H9 (cell line): ENCODE measurements around the gene PKMYT1. TPM values are rescaled to one million over a fixed set of nuclear protein-coding genes. Genes with fewer than 3 reads are reported as not detected.

Experiments
- DNase-seq: peaks from one replicate; pipeline ENCODE4 v3.0.0-alpha.2; 2017
- H2AFZ ChIP-seq: one replicate; pipeline ENCODE4 v1.6.1; 2013; ENCODE audit warnings: mild to moderate bottlenecking, low read length, control low read depth, moderate library complexity
- H2AK5ac ChIP-seq: 2 replicates; pipeline ENCODE4 v1.6.1; 2013; ENCODE audit warnings: low read length, control low read depth, mixed read lengths; ENCODE audit not compliant: insufficient read length
- H2BK120ac ChIP-seq: one replicate; pipeline ENCODE4 v1.6.1; 2013; ENCODE audit warnings: low read depth, mild to moderate bottlenecking, low read length, control low read depth, inconsistent platforms; ENCODE audit not compliant: poor library complexity, severe bottlenecking
- H2BK12ac ChIP-seq: 2 replicates; pipeline ENCODE4 v1.6.1; 2013; ENCODE audit warnings: low read length, control low read depth, mixed read lengths, low read depth; ENCODE audit not compliant: insufficient read length
- H2BK15ac ChIP-seq: 2 replicates; pipeline ENCODE4 v1.6.1; 2013; ENCODE audit warnings: low read depth, low read length, control low read depth
- H2BK20ac ChIP-seq: one replicate; pipeline ENCODE4 v1.6.1; 2013; ENCODE audit warnings: low read depth, mild to moderate bottlenecking, low read length, control low read depth, inconsistent platforms; ENCODE audit not compliant: poor library complexity, severe bottlenecking
- H2BK5ac ChIP-seq: 2 replicates; pipeline ENCODE4 v1.6.1; 2013; ENCODE audit warnings: low read length, control low read depth, mixed read lengths; ENCODE audit not compliant: insufficient read length
- H3K14ac ChIP-seq: 2 replicates; pipeline ENCODE4 v1.6.1; 2013; ENCODE audit warnings: low read length, control low read depth; ENCODE audit not compliant: insufficient read depth
- H3K18ac ChIP-seq: 2 replicates; pipeline ENCODE4 v1.6.1; 2013; ENCODE audit warnings: low read depth, mild to moderate bottlenecking, mixed read lengths, low read length, control low read depth; ENCODE audit not compliant: insufficient read length
- H3K23ac ChIP-seq: 2 replicates; pipeline ENCODE4 v1.6.1; 2013; ENCODE audit warnings: low read length, control low read depth, mixed read lengths, low read depth; ENCODE audit not compliant: insufficient read length
- H3K23me2 ChIP-seq: 2 replicates; pipeline ENCODE4 v1.6.1; 2013; ENCODE audit warnings: low read depth, mild to moderate bottlenecking, mixed read lengths, low read length, control low read depth; ENCODE audit not compliant: insufficient read length, poor library complexity, severe bottlenecking
- H3K27ac ChIP-seq: 2 replicates; pipeline ENCODE4 v1.5.1; 2013; ENCODE audit warnings: low read length, control low read depth, mixed read lengths, low read depth; ENCODE audit not compliant: insufficient read length
- H3K27me3 ChIP-seq: 2 replicates; pipeline ENCODE4 v1.6.1; 2013; ENCODE audit warnings: low read length, control low read depth, inconsistent platforms; ENCODE audit not compliant: insufficient read depth
- H3K4ac ChIP-seq: 2 replicates; pipeline ENCODE4 v1.6.1; 2013; ENCODE audit warnings: low read depth, mild to moderate bottlenecking, control low read depth, inconsistent platforms, low read length, moderate library complexity
- H3K4me1 ChIP-seq: 2 replicates; pipeline ENCODE4 v1.6.1; 2013; ENCODE audit warnings: low read length, control low read depth, inconsistent platforms; ENCODE audit not compliant: insufficient read depth
- H3K4me2 ChIP-seq: 2 replicates; pipeline ENCODE4 v1.6.1; 2013; ENCODE audit warnings: low read length, control low read depth, mixed read lengths; ENCODE audit not compliant: insufficient read length, insufficient read depth
- H3K56ac ChIP-seq: 2 replicates; pipeline ENCODE4 v1.6.1; 2013; ENCODE audit warnings: low read depth, mild to moderate bottlenecking, mixed read lengths, low read length, control low read depth; ENCODE audit not compliant: insufficient read length
- H3K79me1 ChIP-seq: 2 replicates; pipeline ENCODE4 v1.6.1; 2013; ENCODE audit warnings: low read depth, mild to moderate bottlenecking, moderate library complexity, low read length, control low read depth, inconsistent platforms; ENCODE audit not compliant: insufficient read depth, poor library complexity, severe bottlenecking
- H3K79me2 ChIP-seq: 2 replicates; pipeline ENCODE4 v1.6.1; 2013; ENCODE audit warnings: low read length, control low read depth, inconsistent platforms; ENCODE audit not compliant: insufficient read depth
- H3K9ac ChIP-seq: 2 replicates; pipeline ENCODE4 v1.6.1; 2013; ENCODE audit warnings: low read length, control low read depth, mixed read lengths; ENCODE audit not compliant: insufficient read length; ENCODE audit errors: extremely low read depth
- H3K9me3 ChIP-seq: one replicate; pipeline ENCODE4 v1.6.1; 2013; ENCODE audit warnings: low read depth, low read length, inconsistent platforms; ENCODE audit not compliant: control insufficient read depth
- H3T11ph ChIP-seq: one replicate; pipeline ENCODE4 v1.6.1; 2013; ENCODE audit warnings: mild to moderate bottlenecking, low read length, control low read depth, inconsistent platforms
- H4K20me1 ChIP-seq: one replicate; pipeline ENCODE4 v1.6.1; 2013; ENCODE audit not compliant: control insufficient read depth, insufficient read length, insufficient read depth
- H4K5ac ChIP-seq: 2 replicates; pipeline ENCODE4 v1.6.1; 2013; ENCODE audit warnings: low read depth, mild to moderate bottlenecking, mixed read lengths, low read length, control low read depth; ENCODE audit not compliant: insufficient read length
- H4K8ac ChIP-seq: replicated peaks from 2 replicates; pipeline ENCODE4 v1.6.1; 2013; ENCODE audit warnings: low read length, control low read depth, mixed read lengths, low read depth; ENCODE audit not compliant: insufficient read length
- H4K91ac ChIP-seq: 2 replicates; pipeline ENCODE4 v1.6.1; 2013; ENCODE audit warnings: low read depth, mild to moderate bottlenecking, moderate library complexity, mixed read lengths, low read length, control low read depth; ENCODE audit not compliant: insufficient read length
- H3K27ac Mint-ChIP-seq, 3 experiments: 2 replicates in 2 of 3; 3 replicates in 1 of 3; pipeline ENCODE4 v1.8.0; 2020 to 2021; ENCODE audit warnings: mixed read lengths in 3 of 3, mild to moderate bottlenecking in 1 of 3, moderate library complexity in 1 of 3
- H3K27me3 Mint-ChIP-seq: 2 replicates; pipeline ENCODE4 v1.8.0; 2021; ENCODE audit warnings: low read depth, mild to moderate bottlenecking, moderate library complexity, mixed read lengths
- H3K36me3 Mint-ChIP-seq, 3 experiments: 2 replicates in 2 of 3; 3 replicates in 1 of 3; pipeline ENCODE4 v1.8.0; 2020 to 2021; ENCODE audit warnings: low read depth in 3 of 3, mixed read lengths in 3 of 3; ENCODE audit not compliant: insufficient read depth in 1 of 3
- H3K4me1 Mint-ChIP-seq, 2 experiments: 2 replicates each; pipeline ENCODE4 v1.8.0; 2020; ENCODE audit warnings: mixed read lengths in 2 of 2
- H3K4me3 Mint-ChIP-seq, 2 experiments: 2 replicates in 1 of 2; 3 replicates in 1 of 2; pipeline ENCODE4 v1.8.0; 2020 to 2021; ENCODE audit warnings: mild to moderate bottlenecking in 2 of 2, mixed read lengths in 2 of 2, moderate library complexity in 1 of 2
- H3K9me3 Mint-ChIP-seq, 2 experiments: 2 replicates in 1 of 2; 3 replicates in 1 of 2; pipeline ENCODE4 v1.8.0; 2020; ENCODE audit warnings: mild to moderate bottlenecking in 2 of 2, mixed read lengths in 2 of 2, moderate library complexity in 1 of 2
- WGBS: extraction: QIAGEN DNeasy Blood & Tissue Kit; methylation state at CpG from one replicate; pipeline ENCODE4 v1.1.7; 2013; ENCODE audit warnings: missing lambda C conversion rate, low lambda C conversion rate, mixed read lengths; ENCODE audit not compliant: insufficient read length; ENCODE audit errors: extremely low coverage; 5-methylcytosine and 5-hydroxymethylcytosine counted together
- total RNA-seq: library from RNA; stranded (reverse); gene quantifications from 2 replicates; pipeline ENCODE4 v1.2.1, GENCODE V29; 2021
- TF ChIP-seq, protein P1 (sequence below): fragments of 200-600 bp; sonication (generic); conservative IDR thresholded peaks from 3 replicates; pipeline ENCODE4 v1.8.0; 2021; ENCODE audit warnings: antibody characterized with exemption, mild to moderate bottlenecking

PKMYT1 gene
- total RNA-seq, 1 experiment from 2014 or later, result 114 TPM

DNA sequence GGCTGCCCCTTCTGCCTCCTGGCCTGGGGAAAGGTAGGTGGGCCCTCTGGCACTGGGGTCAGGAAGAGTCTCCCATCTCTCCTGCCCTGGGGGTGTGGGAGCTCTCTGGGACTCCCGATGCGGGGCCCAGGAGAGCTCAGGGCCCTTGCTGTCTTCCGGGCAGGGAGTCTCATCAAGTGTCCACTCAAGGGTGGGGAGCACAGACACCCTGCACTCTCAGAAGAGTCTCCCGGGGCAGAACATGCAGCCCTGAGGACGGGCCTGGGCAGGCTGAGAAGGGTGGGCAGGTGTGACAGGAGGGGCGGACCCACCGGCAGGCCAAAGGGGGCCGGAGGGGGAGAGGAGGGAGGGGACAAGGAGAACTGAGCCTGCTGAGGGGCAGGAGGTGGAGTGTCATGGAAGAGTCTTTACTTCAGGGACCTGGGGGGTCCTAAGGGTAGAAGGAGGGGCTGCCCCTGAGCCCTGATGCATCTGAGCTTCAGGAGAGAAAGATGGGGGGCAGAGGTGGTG lies 8.4 kb upstream of the PKMYT1 start:
- Histone ChIP-seq H3T11ph (no peak overlapping the region), H3K18ac (no peak overlapping the region), H3K27ac (no peak overlapping the region), H3K79me1 (no peaks in the 10 kb centered on the region), H3K9ac (no peak overlapping the region), H2BK15ac (no peak overlapping the region), H4K8ac (no peak overlapping the region), H3K23ac (no peak overlapping the region), H2BK120ac (no peak overlapping the region), H3K9me3 (no peaks in the 10 kb centered on the region), H2AK5ac (no peak overlapping the region), H4K91ac (no peak overlapping the region), H4K5ac (no peak overlapping the region), H4K20me1 (no peaks in the 10 kb centered on the region), H3K4me1 (no peaks in the 10 kb centered on the region; the same call in 1 of the 2 replicates), H3K23me2 (no peaks in the 10 kb centered on the region), H2AFZ (no peak overlapping the region), H3K27me3 (no peaks in the 10 kb centered on the region), H2BK5ac (no peak overlapping the region), H3K79me2 (no peaks in the 10 kb centered on the region), H2BK20ac (no peak overlapping the region), H2BK12ac (no peak overlapping the region), H3K56ac (no peak overlapping the region), H3K4ac (no peak overlapping the region), H3K14ac (no peak overlapping the region; the same call in 1 of the 2 replicates), H3K4me2 (no peak overlapping the region)
- WGBS, result no CpG with 5 or more reads among the region's 8 CpGs
- DNase-seq, result no peak
- no peaks in the 10 kb centered on the region for H3K36me3 Mint-ChIP-seq
- peaks cover 11 to 43% of the 10 kb centered on the region in 2 experiments for H3K4me1 Mint-ChIP-seq
- no peak overlapping the region for H3K27ac Mint-ChIP-seq
- no peaks in the 10 kb centered on the region for H3K9me3 Mint-ChIP-seq
- H3K27me3 Mint-ChIP-seq, result peaks cover 10% of the 10 kb centered on the region
- no peak overlapping the region for H3K4me3 Mint-ChIP-seq
- TF ChIP-seq, protein P1, sequence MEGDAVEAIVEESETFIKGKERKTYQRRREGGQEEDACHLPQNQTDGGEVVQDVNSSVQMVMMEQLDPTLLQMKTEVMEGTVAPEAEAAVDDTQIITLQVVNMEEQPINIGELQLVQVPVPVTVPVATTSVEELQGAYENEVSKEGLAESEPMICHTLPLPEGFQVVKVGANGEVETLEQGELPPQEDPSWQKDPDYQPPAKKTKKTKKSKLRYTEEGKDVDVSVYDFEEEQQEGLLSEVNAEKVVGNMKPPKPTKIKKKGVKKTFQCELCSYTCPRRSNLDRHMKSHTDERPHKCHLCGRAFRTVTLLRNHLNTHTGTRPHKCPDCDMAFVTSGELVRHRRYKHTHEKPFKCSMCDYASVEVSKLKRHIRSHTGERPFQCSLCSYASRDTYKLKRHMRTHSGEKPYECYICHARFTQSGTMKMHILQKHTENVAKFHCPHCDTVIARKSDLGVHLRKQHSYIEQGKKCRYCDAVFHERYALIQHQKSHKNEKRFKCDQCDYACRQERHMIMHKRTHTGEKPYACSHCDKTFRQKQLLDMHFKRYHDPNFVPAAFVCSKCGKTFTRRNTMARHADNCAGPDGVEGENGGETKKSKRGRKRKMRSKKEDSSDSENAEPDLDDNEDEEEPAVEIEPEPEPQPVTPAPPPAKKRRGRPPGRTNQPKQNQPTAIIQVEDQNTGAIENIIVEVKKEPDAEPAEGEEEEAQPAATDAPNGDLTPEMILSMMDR, result no peak
